Breast epithelium (tissue), 4 donors: ENCODE measurements around the gene SLC35E2B. TPM values are rescaled to one million over a fixed set of nuclear protein-coding genes. Genes with fewer than 3 reads are reported as not detected.
A peak's percentile ranks its signal among the peaks of the same experiment; 100 is the strongest.

ENCODE experiments used
- DNase-seq, 2 donors: peaks; one replicate each; pipeline ENCODE4 v3.0.0-alpha.2; 2019; ENCODE audit warnings: low spot score in 2 of 2
- H3K27ac ChIP-seq, 2 donors: fragments of 200-600 bp; sonication (generic) in 1 of 2; one replicate each; pipeline ENCODE4 v1.5.1; 2016 to 2019; ENCODE audit warnings: mild to moderate bottlenecking in 1 of 2
- H3K27me3 ChIP-seq, 2 donors: fragments of 200-600 bp; sonication (generic) in 1 of 2; one replicate each; pipeline versions ENCODE4 v1.5.1 to v1.6.0; 2017 to 2019; ENCODE audit warnings: control low read depth in 1 of 2, mild to moderate bottlenecking in 1 of 2
- H3K36me3 ChIP-seq: fragments of 200-600 bp; one replicate; pipeline ENCODE4 v1.5.1; 2019
- H3K4me1 ChIP-seq, 2 donors: fragments of 200-600 bp; sonication (generic); one replicate each; pipeline ENCODE4 v1.5.1; 2016 to 2019; ENCODE audit warnings: control low read depth in 1 of 2
- H3K4me3 ChIP-seq, 3 donors: fragments of 200-600 bp; sonication (generic); 1 replicate in 2 of 3; 2 replicates in 1 of 3; pipeline ENCODE4 v1.5.1; 2016 to 2019; ENCODE audit warnings: mild to moderate bottlenecking in 3 of 3, moderate library complexity in 2 of 3
- H3K9me3 ChIP-seq, 2 donors: fragments of 200-600 bp; sonication (generic) in 1 of 2; one replicate each; pipeline ENCODE4 v1.5.1; 2016 to 2019; ENCODE audit warnings: control low read depth in 1 of 2
- POLR2A ChIP-seq: fragments of 450-650 bp; IDR thresholded peaks from one replicate; pipeline ENCODE4 v1.6.1; 2016; ENCODE audit warnings: antibody characterized with exemption, mild to moderate bottlenecking, moderate library complexity
- POLR2AphosphoS5 ChIP-seq, 3 donors: sonication (generic); formaldehyde crosslinking; IDR thresholded peaks; one replicate each; pipeline ENCODE4 v1.6.1; 2017; ENCODE audit warnings: antibody characterized with exemption in 3 of 3
- intact Hi-C: fragments of 100-400 bp; cut with DNase I; formaldehyde crosslinking; loops from one replicate; pipeline ENCODE4 v1.15.1; 2023; ENCODE audit warnings: low total_unique reads
- total RNA-seq, 3 donors: library from RNA; depleted of rRNA; stranded (reverse); fragments of >200 nt; gene quantifications; one replicate each; pipeline ENCODE4 v1.1.0, GENCODE V29; 2016
- TF ChIP-seq, protein P1 (sequence below), 3 donors: fragments of 450-650 bp; IDR thresholded peaks; one replicate each; pipeline ENCODE4 v1.5.1; 2016 to 2017; ENCODE audit warnings: antibody characterized with exemption in 3 of 3, mild to moderate bottlenecking in 3 of 3, moderate library complexity in 3 of 3

The SLC35E2B gene
- total RNA-seq, 3 donors from 2014 or later: 37.3 to 96.4 (median 45.6) TPM

DNA sequence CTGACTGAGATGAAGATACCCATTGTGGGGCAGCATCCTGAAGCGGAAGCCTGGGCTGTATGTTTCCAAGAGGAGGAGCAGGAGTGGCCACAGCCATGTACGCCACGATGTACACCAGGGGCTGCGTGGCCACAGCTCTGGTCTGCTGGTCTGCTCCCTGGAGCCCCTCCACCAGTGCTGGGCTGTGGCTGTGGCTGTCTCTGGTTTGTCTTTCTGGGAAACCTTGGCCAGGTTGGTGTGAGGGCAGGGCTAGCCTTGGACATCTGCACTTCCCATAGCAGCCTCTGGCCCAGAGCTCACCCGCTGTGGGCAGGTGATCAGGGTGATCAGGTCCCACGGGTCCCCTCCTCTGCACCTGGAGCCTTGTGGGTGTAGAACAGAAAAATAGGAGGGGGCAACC, 74.7 kb downstream of the SLC35E2B start:
- no peaks in the 10 kb centered on the region for H3K27me3 ChIP-seq
- H3K4me3 ChIP-seq: no peak overlapping the region
- H3K36me3 ChIP-seq: no peaks in the 10 kb centered on the region
- no peak overlapping the region for H3K27ac ChIP-seq
- TF ChIP-seq, protein P1, sequence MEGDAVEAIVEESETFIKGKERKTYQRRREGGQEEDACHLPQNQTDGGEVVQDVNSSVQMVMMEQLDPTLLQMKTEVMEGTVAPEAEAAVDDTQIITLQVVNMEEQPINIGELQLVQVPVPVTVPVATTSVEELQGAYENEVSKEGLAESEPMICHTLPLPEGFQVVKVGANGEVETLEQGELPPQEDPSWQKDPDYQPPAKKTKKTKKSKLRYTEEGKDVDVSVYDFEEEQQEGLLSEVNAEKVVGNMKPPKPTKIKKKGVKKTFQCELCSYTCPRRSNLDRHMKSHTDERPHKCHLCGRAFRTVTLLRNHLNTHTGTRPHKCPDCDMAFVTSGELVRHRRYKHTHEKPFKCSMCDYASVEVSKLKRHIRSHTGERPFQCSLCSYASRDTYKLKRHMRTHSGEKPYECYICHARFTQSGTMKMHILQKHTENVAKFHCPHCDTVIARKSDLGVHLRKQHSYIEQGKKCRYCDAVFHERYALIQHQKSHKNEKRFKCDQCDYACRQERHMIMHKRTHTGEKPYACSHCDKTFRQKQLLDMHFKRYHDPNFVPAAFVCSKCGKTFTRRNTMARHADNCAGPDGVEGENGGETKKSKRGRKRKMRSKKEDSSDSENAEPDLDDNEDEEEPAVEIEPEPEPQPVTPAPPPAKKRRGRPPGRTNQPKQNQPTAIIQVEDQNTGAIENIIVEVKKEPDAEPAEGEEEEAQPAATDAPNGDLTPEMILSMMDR (IDR thresholded peaks at IDR 0.05): no peak
- TF ChIP-seq POLR2A: no peak
- no peak for TF ChIP-seq POLR2AphosphoS5 (IDR thresholded peaks at IDR 0.05)
- H3K9me3 ChIP-seq: no peaks in the 10 kb centered on the region
- no peak for DNase-seq
- intact Hi-C loops: no loop called here
- peaks cover 14 to 19% of the 10 kb centered on the region in 2 donors for H3K4me1 ChIP-seq

DNA sequence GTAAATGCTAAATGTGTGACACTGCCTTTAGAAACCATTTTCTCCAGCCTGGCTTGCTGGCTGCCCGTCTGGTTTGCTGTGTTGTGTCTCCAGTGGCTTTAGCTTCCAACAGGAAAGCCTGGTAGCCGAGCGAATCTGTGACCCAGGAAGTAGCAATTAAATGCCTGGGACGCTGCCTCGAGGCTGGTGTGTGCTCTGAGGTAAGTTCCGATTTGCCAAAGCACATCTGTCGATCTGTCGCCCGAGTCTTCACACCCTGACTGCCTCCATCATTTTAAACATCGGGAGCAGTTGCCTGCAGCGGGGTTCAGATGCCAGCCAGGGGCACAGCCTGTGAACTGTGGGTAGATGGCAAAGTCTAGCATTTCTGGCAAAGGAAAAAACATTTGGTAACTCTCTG, 75.1 kb downstream of the SLC35E2B start:
- DNase-seq: no peak
- H3K36me3 ChIP-seq: no peaks in the 10 kb centered on the region

DNA sequence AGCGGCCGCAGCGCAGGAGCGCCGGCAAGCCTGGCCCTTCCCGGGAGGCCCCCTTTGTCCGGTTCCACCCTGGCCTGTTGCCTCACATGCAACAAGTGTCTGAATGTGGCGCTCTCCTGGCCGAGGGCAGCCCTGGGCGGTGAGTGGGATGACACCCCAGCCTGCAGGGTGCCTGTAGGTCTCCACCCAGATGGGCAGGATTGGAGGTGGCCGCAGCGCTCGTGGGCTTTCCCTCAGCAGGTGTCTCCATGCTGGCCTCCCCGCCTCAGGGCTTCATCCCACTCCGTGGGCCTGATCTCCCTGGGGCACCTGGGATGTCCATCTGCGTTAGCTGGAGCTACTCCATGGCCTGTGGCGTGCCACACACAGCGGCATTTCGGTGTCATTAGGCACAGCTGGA, 75.8 kb downstream of the SLC35E2B start:
- Histone ChIP-seq H3K9me3 (no peaks in the 10 kb centered on the region), H3K4me1 (peaks cover 14 to 19% of the 10 kb centered on the region in 2 donors), H3K36me3 (no peaks in the 10 kb centered on the region), H3K27me3 (no peaks in the 10 kb centered on the region), H3K27ac (no peak overlapping the region), H3K4me3 (peak overlapping the region; percentile 75 to 97 (median 96))
- DNase-seq: no peak
- TF ChIP-seq, protein P1 (IDR thresholded peaks at IDR 0.05): no peak
- no peak for TF ChIP-seq POLR2A
- TF ChIP-seq POLR2AphosphoS5 (IDR thresholded peaks at IDR 0.05): no peak
- intact Hi-C loops: no loop called here

More for the DNA sequence above, 75.1 kb downstream of the SLC35E2B start:
- Histone ChIP-seq H3K4me3 (no peak overlapping the region), H3K9me3 (no peaks in the 10 kb centered on the region), H3K4me1 (peaks cover 14 to 19% of the 10 kb centered on the region in 2 donors), H3K27ac (no peak overlapping the region), H3K27me3 (no peaks in the 10 kb centered on the region)
- intact Hi-C loops: no loop called here
- no peak for TF ChIP-seq POLR2AphosphoS5 (IDR thresholded peaks at IDR 0.05)
- TF ChIP-seq, protein P1 (IDR thresholded peaks at IDR 0.05): no peak
- no peak for TF ChIP-seq POLR2A

DNA sequence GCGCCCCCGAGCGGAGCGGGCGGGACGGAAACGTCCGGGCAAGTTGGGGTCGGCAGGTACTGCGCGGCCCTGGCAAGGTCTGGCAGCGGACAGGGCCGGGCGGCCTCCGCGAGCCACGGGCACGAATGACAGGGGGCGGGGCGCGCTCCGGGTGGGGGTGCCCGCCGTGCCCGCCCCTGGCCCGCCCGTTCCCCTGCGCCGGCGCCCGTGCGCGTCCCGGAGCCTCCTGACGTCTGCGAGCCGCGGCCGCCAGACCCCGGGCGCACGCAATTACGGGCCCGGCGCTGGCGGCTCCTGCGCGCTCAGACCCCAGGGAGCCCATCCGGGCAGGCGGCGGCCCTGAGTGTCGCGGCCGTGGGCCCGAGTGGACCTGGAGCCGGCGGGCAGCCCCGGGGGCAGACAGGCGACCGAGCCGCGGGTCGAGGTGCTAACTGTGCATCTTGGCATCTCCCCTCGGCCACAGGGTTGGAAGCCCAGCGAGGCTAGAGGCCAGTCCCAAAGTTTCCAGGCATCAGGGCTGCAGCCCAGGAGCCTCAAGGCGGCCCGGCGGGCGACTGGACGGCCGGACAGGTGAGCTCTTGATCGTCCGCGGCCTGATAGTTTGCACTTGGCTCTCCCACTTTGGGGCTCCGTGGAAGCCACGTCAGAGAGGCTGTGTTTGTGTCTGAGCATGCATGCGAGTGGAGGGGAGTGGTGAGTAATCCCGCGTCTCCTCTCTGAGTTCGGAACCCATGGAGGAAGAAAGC, 76.4 kb downstream of the SLC35E2B start:
- intact Hi-C loops: no loop called here

More for the DNA sequence above, 76.4 kb downstream of the SLC35E2B start:
- Histone ChIP-seq H3K27ac (peak overlapping the region; percentile 96 to 100), H3K27me3 (no peaks in the 10 kb centered on the region), H3K4me3 (peak overlapping the region; percentile 75 to 97 (median 96)), H3K4me1 (peaks cover 14 to 19% of the 10 kb centered on the region in 2 donors), H3K36me3 (no peaks in the 10 kb centered on the region), H3K9me3 (no peaks in the 10 kb centered on the region)
- no peak for DNase-seq
- TF ChIP-seq POLR2AphosphoS5 (IDR thresholded peaks at IDR 0.05) (no peak), POLR2A (no peak)
- TF ChIP-seq, protein P1 (IDR thresholded peaks at IDR 0.05): no peak
